GM19328 (cell line): ENCODE measurements around the gene AKAP5.

Experiments used
- ATAC-seq: cut with Tn5 transposase; IDR thresholded peaks from one replicate; pipeline ENCODE4 v1.9.1; 2021; ENCODE audit warnings: mild to moderate bottlenecking, moderate library complexity; ENCODE audit not compliant: unreplicated experiment

Gene AKAP5

DNA sequence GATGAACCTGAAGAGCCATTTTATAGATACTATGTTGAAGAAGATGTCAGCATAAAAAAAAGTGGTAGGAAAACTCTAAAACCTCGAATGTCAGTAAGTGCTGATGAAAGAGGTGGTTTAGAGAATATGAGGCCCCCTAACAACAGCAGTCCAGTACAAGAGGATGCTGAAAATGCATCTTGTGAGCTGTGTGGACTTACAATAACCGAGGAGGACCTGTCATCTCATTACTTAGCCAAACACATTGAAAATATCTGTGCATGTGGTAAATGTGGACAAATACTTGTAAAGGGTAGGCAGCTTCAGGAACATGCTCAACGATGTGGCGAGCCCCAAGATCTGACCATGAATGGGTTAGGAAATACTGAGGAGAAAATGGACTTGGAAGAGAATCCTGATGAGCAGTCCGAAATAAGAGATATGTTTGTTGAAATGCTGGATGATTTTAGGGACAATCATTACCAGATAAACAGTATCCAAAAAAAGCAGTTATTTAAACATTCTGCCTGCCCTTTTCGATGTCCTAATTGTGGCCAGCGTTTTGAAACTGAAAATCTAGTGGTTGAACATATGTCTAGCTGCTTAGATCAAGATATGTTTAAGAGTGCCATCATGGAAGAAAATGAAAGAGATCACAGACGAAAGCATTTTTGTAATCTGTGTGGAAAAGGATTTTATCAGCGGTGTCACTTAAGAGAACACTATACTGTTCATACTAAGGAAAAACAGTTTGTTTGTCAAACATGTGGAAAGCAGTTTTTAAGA is 57.5 kb downstream of the AKAP5 start:
- ATAC-seq = no peak
